Thyroid gland (tissue), 4 donors: ENCODE results near the gene MPI.

ENCODE experiments used
- POLR2A ChIP-seq, 2 donors: fragments of 450-650 bp; IDR thresholded peaks; one replicate each; pipeline ENCODE4 v1.6.1; 2017; ENCODE audit warnings: antibody characterized with exemption in 2 of 2, mild to moderate bottlenecking in 2 of 2, moderate library complexity in 1 of 2
- TF ChIP-seq, protein P1 (sequence below), 6 experiments: fragments of 200-600 bp in 3 of 6; fragments of 450-650 bp in 3 of 6; sonication (generic) in 3 of 6; IDR thresholded peaks; one replicate each; pipeline ENCODE4 v1.5.1; 2016 to 2019; ENCODE audit warnings: antibody characterized with exemption in 6 of 6, mild to moderate bottlenecking in 2 of 6, inconsistent platforms in 1 of 6, moderate library complexity in 1 of 6

DNA sequence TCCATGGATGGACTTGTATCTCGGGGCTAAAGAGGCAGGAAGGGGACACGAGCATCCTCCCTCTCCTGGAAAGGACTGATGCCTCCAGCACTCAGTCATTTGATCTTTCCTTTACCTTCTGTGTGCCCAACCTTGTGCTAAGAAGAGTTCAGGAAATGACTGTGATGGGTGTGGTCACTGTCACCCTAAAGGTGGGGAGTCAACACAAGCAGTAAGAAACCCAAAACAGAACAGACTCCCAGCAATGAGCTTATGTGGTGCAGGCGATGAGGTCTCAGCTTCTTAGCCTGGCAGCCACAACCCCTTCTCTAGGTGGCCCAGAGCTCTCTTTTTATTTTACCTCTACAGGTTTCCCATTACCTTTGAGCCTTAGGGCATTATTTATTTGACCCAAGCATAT, 3.8 kb downstream of the MPI start:
- TF ChIP-seq, protein P1, sequence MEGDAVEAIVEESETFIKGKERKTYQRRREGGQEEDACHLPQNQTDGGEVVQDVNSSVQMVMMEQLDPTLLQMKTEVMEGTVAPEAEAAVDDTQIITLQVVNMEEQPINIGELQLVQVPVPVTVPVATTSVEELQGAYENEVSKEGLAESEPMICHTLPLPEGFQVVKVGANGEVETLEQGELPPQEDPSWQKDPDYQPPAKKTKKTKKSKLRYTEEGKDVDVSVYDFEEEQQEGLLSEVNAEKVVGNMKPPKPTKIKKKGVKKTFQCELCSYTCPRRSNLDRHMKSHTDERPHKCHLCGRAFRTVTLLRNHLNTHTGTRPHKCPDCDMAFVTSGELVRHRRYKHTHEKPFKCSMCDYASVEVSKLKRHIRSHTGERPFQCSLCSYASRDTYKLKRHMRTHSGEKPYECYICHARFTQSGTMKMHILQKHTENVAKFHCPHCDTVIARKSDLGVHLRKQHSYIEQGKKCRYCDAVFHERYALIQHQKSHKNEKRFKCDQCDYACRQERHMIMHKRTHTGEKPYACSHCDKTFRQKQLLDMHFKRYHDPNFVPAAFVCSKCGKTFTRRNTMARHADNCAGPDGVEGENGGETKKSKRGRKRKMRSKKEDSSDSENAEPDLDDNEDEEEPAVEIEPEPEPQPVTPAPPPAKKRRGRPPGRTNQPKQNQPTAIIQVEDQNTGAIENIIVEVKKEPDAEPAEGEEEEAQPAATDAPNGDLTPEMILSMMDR (IDR thresholded peaks at IDR 0.05), result no peak
- TF ChIP-seq POLR2A (IDR thresholded peaks at IDR 0.05), result no peak
